Trophoblast cell (in vitro differentiated cells and primary cell): ENCODE data around the gene ROBO1.

Experiments used
- DNase-seq, 2 donors: peaks; one replicate each; pipeline ENCODE4 v3.0.0-alpha.2; 2016
- H2AFZ ChIP-seq: 2 replicates; pipeline ENCODE4 v1.6.1; 2013; ENCODE audit warnings: low read length, moderate library complexity, mild to moderate bottlenecking; ENCODE audit not compliant: insufficient read depth, poor library complexity
- H2AK5ac ChIP-seq: 2 replicates; pipeline ENCODE4 v1.6.1; 2013; ENCODE audit warnings: mild to moderate bottlenecking, low read length
- H2BK120ac ChIP-seq: 2 replicates; pipeline ENCODE4 v1.6.1; 2013; ENCODE audit warnings: low read length, mild to moderate bottlenecking, moderate library complexity; ENCODE audit not compliant: insufficient read depth, poor library complexity
- H2BK12ac ChIP-seq: 2 replicates; pipeline ENCODE4 v1.6.1; 2013; ENCODE audit warnings: mild to moderate bottlenecking, low read length, moderate library complexity
- H2BK5ac ChIP-seq: 2 replicates; pipeline ENCODE4 v1.6.1; 2013; ENCODE audit warnings: low read length, low read depth, moderate library complexity, mild to moderate bottlenecking; ENCODE audit not compliant: poor library complexity
- H3K14ac ChIP-seq: 2 replicates; pipeline ENCODE4 v1.6.1; 2013; ENCODE audit warnings: mild to moderate bottlenecking, low read length
- H3K18ac ChIP-seq: 2 replicates; pipeline ENCODE4 v1.6.1; 2013; ENCODE audit warnings: mild to moderate bottlenecking, low read length
- H3K23ac ChIP-seq: 2 replicates; pipeline ENCODE4 v1.6.1; 2013; ENCODE audit warnings: low read length
- H3K27ac ChIP-seq: 2 replicates; pipeline ENCODE4 v1.5.1; 2013; ENCODE audit warnings: low read depth, mild to moderate bottlenecking, inconsistent platforms, low read length, moderate library complexity
- H3K27me3 ChIP-seq: 2 replicates; pipeline ENCODE4 v1.6.1; 2013; ENCODE audit warnings: inconsistent platforms, mild to moderate bottlenecking, low read length, moderate library complexity; ENCODE audit not compliant: insufficient read depth
- H3K36me3 ChIP-seq, 2 experiments: 1 replicate in 1 of 2; 2 replicates in 1 of 2; pipeline ENCODE4 v1.6.1; 2013; ENCODE audit warnings: low read length in 2 of 2, mild to moderate bottlenecking in 2 of 2, moderate library complexity in 1 of 2; ENCODE audit not compliant: insufficient read depth in 2 of 2, control insufficient read depth in 1 of 2
- H3K4ac ChIP-seq: 2 replicates; pipeline ENCODE4 v1.6.1; 2013; ENCODE audit warnings: low read depth, mild to moderate bottlenecking, low read length, moderate library complexity
- H3K4me1 ChIP-seq, 2 experiments: 1 replicate in 1 of 2; 2 replicates in 1 of 2; pipeline ENCODE4 v1.6.1; 2013; ENCODE audit warnings: low read length in 2 of 2, mild to moderate bottlenecking in 2 of 2, moderate library complexity in 1 of 2; ENCODE audit not compliant: insufficient read depth in 2 of 2, control insufficient read depth in 1 of 2
- H3K4me2 ChIP-seq: 2 replicates; pipeline ENCODE4 v1.6.1; 2013; ENCODE audit warnings: inconsistent platforms, mild to moderate bottlenecking, low read length, moderate library complexity
- H3K4me3 ChIP-seq: 2 replicates; pipeline ENCODE4 v1.5.1; 2013; ENCODE audit warnings: mild to moderate bottlenecking, low read depth, low read length, inconsistent platforms
- H3K79me1 ChIP-seq: one replicate; pipeline ENCODE4 v1.6.1; 2013; ENCODE audit warnings: low read length
- H3K79me2 ChIP-seq: 2 replicates; pipeline ENCODE4 v1.6.1; 2013; ENCODE audit warnings: low read length, mild to moderate bottlenecking; ENCODE audit not compliant: control insufficient read depth, insufficient read depth, poor library complexity
- H3K9ac ChIP-seq: 2 replicates; pipeline ENCODE4 v1.6.1; 2013; ENCODE audit warnings: mild to moderate bottlenecking, low read length
- H3K9me3 ChIP-seq: 2 replicates; pipeline ENCODE4 v1.6.1; 2013; ENCODE audit warnings: low read depth, mild to moderate bottlenecking, control low read depth, inconsistent platforms, low read length; ENCODE audit not compliant: insufficient read depth
- H4K12ac ChIP-seq: 2 replicates; pipeline ENCODE4 v1.6.1; 2013; ENCODE audit warnings: low read depth, mild to moderate bottlenecking, low read length, moderate library complexity
- H4K8ac ChIP-seq: 2 replicates; pipeline ENCODE4 v1.6.1; 2013; ENCODE audit warnings: low read depth, mild to moderate bottlenecking, low read length, moderate library complexity
- H4K91ac ChIP-seq: one replicate; pipeline ENCODE4 v1.6.1; 2013; ENCODE audit warnings: low read depth, mild to moderate bottlenecking, low read length, moderate library complexity
- WGBS: extraction: QIAGEN DNeasy Blood & Tissue Kit; methylation state at CpG from one replicate; pipeline ENCODE4 v1.1.7; 2013; ENCODE audit warnings: missing lambda C conversion rate; ENCODE audit not compliant: insufficient read length, insufficient coverage; ENCODE audit errors: extremely low coverage; 5-methylcytosine and 5-hydroxymethylcytosine counted together

ROBO1 gene

GRCh38 chr3:79203144-79203519 is 564.7 kb downstream of the ROBO1 start:
- H4K8ac ChIP-seq, result no peak overlapping the region
- H3K18ac ChIP-seq, result no peak overlapping the region
- H3K4me3 ChIP-seq, result no peak overlapping the region
- no peak overlapping the region for H3K4ac ChIP-seq
- no peaks in the 10 kb centered on the region for H3K9me3 ChIP-seq
- no peaks in the 10 kb centered on the region for H3K79me1 ChIP-seq
- no peak overlapping the region for H2BK12ac ChIP-seq
- H3K9ac ChIP-seq, result no peak overlapping the region
- H4K12ac ChIP-seq, result no peak overlapping the region
- H4K91ac ChIP-seq, result no peak overlapping the region
- H3K36me3 ChIP-seq, result no peaks in the 10 kb centered on the region
- no peak overlapping the region for H3K4me2 ChIP-seq
- no peaks in the 10 kb centered on the region for H3K79me2 ChIP-seq
- no peak overlapping the region for H2AK5ac ChIP-seq
- DNase-seq, result no peak
- H3K4me1 ChIP-seq, result no peaks in the 10 kb centered on the region
- no CpG with 5 or more reads among the region's 3 CpGs for WGBS
- no peaks in the 10 kb centered on the region for H3K27me3 ChIP-seq
- H3K14ac ChIP-seq, result no peak overlapping the region
- no peak overlapping the region for H3K27ac ChIP-seq
- no peak overlapping the region for H2AFZ ChIP-seq
- no peak overlapping the region for H2BK5ac ChIP-seq
- no peak overlapping the region for H2BK120ac ChIP-seq
- no peak overlapping the region for H3K23ac ChIP-seq

GRCh38 chr3:79202471-79203143 is 565.2 kb downstream of the ROBO1 start:
- Histone ChIP-seq H3K4me3 (no peak overlapping the region), H3K9me3 (no peaks in the 10 kb centered on the region), H3K18ac (no peak overlapping the region), H3K27me3 (no peaks in the 10 kb centered on the region), H2BK5ac (no peak overlapping the region), H3K27ac (no peak overlapping the region), H2AFZ (no peak overlapping the region), H3K9ac (no peak overlapping the region), H2BK120ac (no peak overlapping the region), H3K79me2 (no peaks in the 10 kb centered on the region), H4K8ac (no peak overlapping the region), H2AK5ac (no peak overlapping the region), H3K4ac (no peak overlapping the region), H2BK12ac (no peak overlapping the region), H3K23ac (no peak overlapping the region), H3K4me2 (no peak overlapping the region), H3K4me1 (no peaks in the 10 kb centered on the region), H4K12ac (no peak overlapping the region), H3K79me1 (no peaks in the 10 kb centered on the region), H3K14ac (no peak overlapping the region), H3K36me3 (no peaks in the 10 kb centered on the region), H4K91ac (no peak overlapping the region)
- no CpG with 5 or more reads among the region's 5 CpGs for WGBS
- DNase-seq, result peak; percentile 76 to 92

- Histone ChIP-seq H3K9me3 (no peaks in the 10 kb centered on the region), H3K23ac (no peak overlapping the region), H3K4me2 (no peak overlapping the region), H4K8ac (no peak overlapping the region), H3K79me1 (no peaks in the 10 kb centered on the region), H2BK120ac (no peak overlapping the region), H2AK5ac (no peak overlapping the region), H3K18ac (no peak overlapping the region), H2BK5ac (no peak overlapping the region), H4K91ac (no peak overlapping the region), H3K9ac (no peak overlapping the region), H3K4ac (no peak overlapping the region), H2BK12ac (no peak overlapping the region), H3K27ac (no peak overlapping the region), H3K79me2 (no peaks in the 10 kb centered on the region), H4K12ac (no peak overlapping the region), H3K4me1 (no peaks in the 10 kb centered on the region), H3K36me3 (no peaks in the 10 kb centered on the region), H3K27me3 (no peaks in the 10 kb centered on the region), H3K14ac (no peak overlapping the region), H3K4me3 (no peak overlapping the region), H2AFZ (no peak overlapping the region)
- peak in 1 of 2 donors; percentile 23 for DNase-seq
- no CpG with 5 or more reads among the region's 1 CpG for WGBS
Measured at GRCh38 chr3:79200456-79200855, 567.3 kb downstream of the ROBO1 start.

- Histone ChIP-seq H3K9me3 (no peaks in the 10 kb centered on the region), H3K4me3 (no peak overlapping the region), H3K14ac (no peak overlapping the region), H3K4me1 (no peaks in the 10 kb centered on the region), H3K79me1 (no peaks in the 10 kb centered on the region), H3K79me2 (no peaks in the 10 kb centered on the region), H4K12ac (no peak overlapping the region), H3K4ac (no peak overlapping the region), H3K18ac (no peak overlapping the region), H2AK5ac (no peak overlapping the region), H3K36me3 (no peaks in the 10 kb centered on the region), H2BK5ac (no peak overlapping the region), H3K4me2 (no peak overlapping the region), H3K27ac (no peak overlapping the region), H4K91ac (no peak overlapping the region), H4K8ac (no peak overlapping the region), H2BK12ac (no peak overlapping the region), H2AFZ (no peak overlapping the region), H3K23ac (no peak overlapping the region), H3K9ac (no peak overlapping the region), H2BK120ac (no peak overlapping the region), H3K27me3 (no peaks in the 10 kb centered on the region)
- DNase-seq, result no peak
- no CpG with 5 or more reads among the region's 1 CpG for WGBS
Measured at GRCh38 chr3:79199966-79200365, 567.8 kb downstream of the ROBO1 start.
